Spinal cord (tissue), 10 donors: Measurements from ENCODE around the gene AMOTL1. TPM values are rescaled to one million over a fixed set of nuclear protein-coding genes. Genes with fewer than 3 reads are reported as not detected.
"Not testable (repeated sequence)": the region's sequence is repeated elsewhere in the genome, so short reads cannot be mapped to it uniquely, and the experiment has no call there.

Experiments
- DNase-seq, 6 donors: peaks; one replicate each; pipeline versions ENCODE4 v3.0.0 to v3.0.0-alpha.2; 2013 to 2015; ENCODE audit warnings: low spot score in 6 of 6, low read depth in 4 of 6
- H3K27ac ChIP-seq: one replicate; pipeline ENCODE4 v1.5.1; 2013; ENCODE audit warnings: low read depth, low read length, control low read depth
- H3K27me3 ChIP-seq: one replicate; pipeline ENCODE4 v1.6.1; 2013; ENCODE audit warnings: low read length; ENCODE audit not compliant: control insufficient read depth, insufficient read depth
- H3K36me3 ChIP-seq: one replicate; pipeline ENCODE4 v1.6.1; 2013; ENCODE audit warnings: low read length; ENCODE audit not compliant: control insufficient read depth, insufficient read depth
- H3K4me1 ChIP-seq: one replicate; pipeline ENCODE4 v1.6.1; 2013; ENCODE audit warnings: low read length; ENCODE audit not compliant: control insufficient read depth, insufficient read depth
- H3K4me3 ChIP-seq: one replicate; pipeline ENCODE4 v1.5.1; 2013; ENCODE audit warnings: low read depth, low read length, control low read depth
- H3K9me3 ChIP-seq: one replicate; pipeline ENCODE4 v1.6.1; 2013; ENCODE audit warnings: low read length; ENCODE audit not compliant: control insufficient read depth, insufficient read depth
- WGBS: methylation state at CpG from one replicate; pipeline ENCODE4 v1.1.5; 2013; ENCODE audit warnings: missing lambda C conversion rate; ENCODE audit not compliant: insufficient coverage; 5-methylcytosine and 5-hydroxymethylcytosine counted together
- polyA plus RNA-seq, 2 donors: library from polyadenylated mRNA; unstranded; fragments of 120-200 nt; gene quantifications; one replicate each; pipeline ENCODE4 v1.2.1, GENCODE V29; 2013; ENCODE audit not compliant: insufficient read length in 2 of 2
- total RNA-seq, 2 donors: library from RNA; depleted of rRNA in 1 of 2; stranded (reverse); fragments of 120-200 nt in 1 of 2; fragments of >200 nt in 1 of 2; gene quantifications; one replicate each; pipeline versions ENCODE4 v1.2.3 to v1.2.4, GENCODE V29; 2013 to 2014
- donor health status: healthy.

Gene AMOTL1
- total and polyA plus RNA-seq, 4 donors = 20.2 to 60.6 (median 34.5) TPM

DNA sequence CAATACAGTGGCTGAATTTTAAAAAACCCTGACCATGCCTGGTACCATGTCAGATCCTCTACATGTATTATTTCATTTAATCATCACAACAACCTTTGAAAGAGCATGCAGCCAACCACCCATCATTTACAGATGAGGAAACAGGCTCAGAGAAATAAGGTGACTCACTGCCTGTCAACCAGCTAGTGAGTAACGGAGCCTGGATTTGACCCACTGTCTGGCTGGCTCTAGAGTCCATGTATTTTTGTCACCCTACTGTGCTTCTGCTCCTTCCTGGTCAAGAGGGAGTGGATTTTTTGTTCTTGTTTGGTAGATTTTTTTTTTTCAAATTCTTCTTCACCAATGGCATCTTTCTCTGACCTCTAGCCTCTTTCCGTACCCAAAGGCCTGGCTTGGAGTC is 127.8 kb downstream of the AMOTL1 start:
- WGBS = 100% methylated on average over 1 of the region's 2 CpGs
- H3K27ac ChIP-seq = no peak overlapping the region
- H3K9me3 ChIP-seq = peaks cover 6% of the 10 kb centered on the region

DNA sequence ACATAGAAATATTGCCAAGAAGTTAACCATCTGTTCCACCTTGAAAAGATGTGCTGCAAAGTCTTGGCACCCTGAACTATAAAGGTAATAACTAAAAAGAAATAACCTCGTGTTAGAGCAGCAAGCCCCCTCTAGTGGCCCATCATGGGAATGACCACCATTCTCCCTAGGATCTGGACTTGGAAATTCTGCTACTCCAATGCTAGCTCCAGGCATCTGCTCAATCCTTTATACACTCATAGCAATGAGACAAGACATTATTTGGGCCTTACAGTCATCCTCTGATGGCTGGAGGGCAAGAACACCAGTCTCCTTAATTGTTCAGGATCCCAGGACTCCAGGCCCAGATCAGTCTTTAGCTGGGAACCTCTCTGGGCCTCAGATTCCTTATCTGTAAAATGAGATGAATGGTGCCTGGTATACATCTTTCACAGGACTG is 129.2 kb downstream of the AMOTL1 start:
- whole genome bisulfite sequencing = 0% methylated on average over 1 of the region's 1 CpG
- DNase-seq = peak; percentile 21 to 84 (median 44)
- Histone ChIP-seq H3K27me3 (no peaks in the 10 kb centered on the region), H3K9me3 (peaks cover 6% of the 10 kb centered on the region), H3K4me3 (no peak overlapping the region), H3K4me1 (no peaks in the 10 kb centered on the region), H3K27ac (no peak overlapping the region), H3K36me3 (no peaks in the 10 kb centered on the region)

More for the DNA sequence above, 127.8 kb downstream of the AMOTL1 start:
- Histone ChIP-seq H3K36me3 (no peaks in the 10 kb centered on the region), H3K4me3 (no peak overlapping the region), H3K27me3 (no peaks in the 10 kb centered on the region), H3K4me1 (no peaks in the 10 kb centered on the region)
- no peak for DNase-seq

GRCh38 chr11:94907226-94907625 is 139.1 kb downstream of the AMOTL1 start:
- no peak overlapping the region for H3K4me3 ChIP-seq
- no peak overlapping the region for H3K27ac ChIP-seq
- no CpG with 5 or more reads among the region's 2 CpGs for WGBS
- no peak for DNase-seq
- H3K36me3 ChIP-seq = no peaks in the 10 kb centered on the region
- no peaks in the 10 kb centered on the region for H3K4me1 ChIP-seq
- H3K9me3 ChIP-seq = peaks cover 4% of the 10 kb centered on the region
- H3K27me3 ChIP-seq = no peaks in the 10 kb centered on the region

DNA sequence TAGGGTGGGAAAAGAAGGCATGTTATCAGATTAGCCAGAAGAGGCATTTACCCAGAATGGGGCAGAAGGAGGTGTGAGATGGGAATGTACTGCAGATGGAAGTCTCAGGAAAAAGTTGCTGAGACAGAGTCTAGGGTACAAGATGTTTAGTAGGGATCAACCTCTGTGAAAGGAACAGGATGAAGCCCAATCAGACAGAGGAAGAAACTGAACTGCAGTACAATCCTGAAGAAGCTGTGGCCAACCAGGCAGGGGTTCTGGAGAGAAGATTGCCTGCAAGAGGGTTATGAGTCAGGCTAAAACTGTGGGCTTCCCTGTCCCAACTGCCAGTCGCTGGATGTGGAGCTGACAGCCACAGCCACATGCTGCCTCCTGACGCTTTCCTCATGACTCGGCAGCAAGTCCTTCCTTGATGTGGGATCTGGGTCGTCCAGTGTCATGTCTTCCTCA is 141.2 kb downstream of the AMOTL1 start:
- WGBS = 84% methylated on average over 4 of the region's 4 CpGs
- no peaks in the 10 kb centered on the region for H3K4me1 ChIP-seq
- no peak overlapping the region for H3K27ac ChIP-seq
- H3K4me3 ChIP-seq = no peak overlapping the region
- no peak for DNase-seq
- no peaks in the 10 kb centered on the region for H3K9me3 ChIP-seq
- H3K36me3 ChIP-seq = no peaks in the 10 kb centered on the region
- H3K27me3 ChIP-seq = no peaks in the 10 kb centered on the region

DNA sequence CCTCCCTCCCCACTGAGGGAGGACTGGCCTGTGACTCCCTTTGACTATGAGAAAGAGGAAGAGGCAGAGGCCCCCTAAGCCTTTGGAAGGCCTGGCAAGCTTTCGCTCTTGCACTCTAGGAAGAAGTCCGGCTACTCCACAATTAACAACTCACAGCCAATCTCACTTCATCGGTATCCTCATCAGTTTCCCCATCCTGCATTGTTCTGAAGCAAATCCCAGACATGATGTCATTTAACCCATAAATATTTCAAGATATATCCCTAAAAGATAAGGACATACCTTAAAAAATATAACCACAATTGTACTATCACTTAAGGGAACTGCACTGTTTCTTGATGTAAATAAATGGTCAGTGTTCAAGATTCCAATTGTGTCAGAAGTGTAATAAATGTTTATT is 142.1 kb downstream of the AMOTL1 start:
- Histone ChIP-seq H3K4me1 (no peaks in the 10 kb centered on the region), H3K27me3 (no peaks in the 10 kb centered on the region), H3K9me3 (no peaks in the 10 kb centered on the region), H3K36me3 (no peaks in the 10 kb centered on the region), H3K27ac (no peak overlapping the region), H3K4me3 (no peak overlapping the region)
- DNase-seq = no peak
- 100% methylated on average over 2 of the region's 3 CpGs for WGBS

- Histone ChIP-seq H3K9me3 (no peaks in the 10 kb centered on the region), H3K36me3 (no peaks in the 10 kb centered on the region), H3K27me3 (no peaks in the 10 kb centered on the region), H3K4me1 (no peaks in the 10 kb centered on the region), H3K27ac (no peak overlapping the region), H3K4me3 (no peak overlapping the region)
- peak in 1 of 6 donors; percentile 82 for DNase-seq
- no CpG with 5 or more reads among the region's 1 CpG for WGBS
These were observed 142.6 kb downstream of the AMOTL1 start for GRCh38 chr11:94910779-94911178.

DNA sequence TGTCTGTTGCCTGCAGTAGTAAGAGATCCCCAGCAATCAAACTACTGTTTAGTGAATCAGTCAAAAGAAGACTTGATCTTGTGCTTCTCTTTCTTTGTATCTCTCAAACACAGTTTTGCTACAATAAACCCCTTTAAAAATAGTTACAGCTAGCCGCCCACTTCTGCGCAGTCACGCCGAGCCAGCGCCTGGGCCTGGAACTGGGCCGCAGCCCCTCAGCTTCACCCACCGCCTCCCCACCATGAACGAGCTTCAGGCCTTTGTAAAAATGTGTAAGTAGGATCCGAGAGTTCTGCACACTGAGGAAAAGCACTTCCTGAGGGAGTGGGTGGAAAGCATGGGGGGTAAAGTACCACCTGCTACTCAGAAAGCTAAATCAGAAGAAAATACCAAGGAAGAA is 144.7 kb downstream of the AMOTL1 start:
- H3K27me3 ChIP-seq = no peaks in the 10 kb centered on the region
- H3K27ac ChIP-seq = no peak overlapping the region
- H3K9me3 ChIP-seq = no peaks in the 10 kb centered on the region
- DNase-seq = no peak
- no peaks in the 10 kb centered on the region for H3K4me1 ChIP-seq
- no CpG with 5 or more reads among the region's 9 CpGs for WGBS
- no peak overlapping the region for H3K4me3 ChIP-seq
- no peaks in the 10 kb centered on the region for H3K36me3 ChIP-seq

DNA sequence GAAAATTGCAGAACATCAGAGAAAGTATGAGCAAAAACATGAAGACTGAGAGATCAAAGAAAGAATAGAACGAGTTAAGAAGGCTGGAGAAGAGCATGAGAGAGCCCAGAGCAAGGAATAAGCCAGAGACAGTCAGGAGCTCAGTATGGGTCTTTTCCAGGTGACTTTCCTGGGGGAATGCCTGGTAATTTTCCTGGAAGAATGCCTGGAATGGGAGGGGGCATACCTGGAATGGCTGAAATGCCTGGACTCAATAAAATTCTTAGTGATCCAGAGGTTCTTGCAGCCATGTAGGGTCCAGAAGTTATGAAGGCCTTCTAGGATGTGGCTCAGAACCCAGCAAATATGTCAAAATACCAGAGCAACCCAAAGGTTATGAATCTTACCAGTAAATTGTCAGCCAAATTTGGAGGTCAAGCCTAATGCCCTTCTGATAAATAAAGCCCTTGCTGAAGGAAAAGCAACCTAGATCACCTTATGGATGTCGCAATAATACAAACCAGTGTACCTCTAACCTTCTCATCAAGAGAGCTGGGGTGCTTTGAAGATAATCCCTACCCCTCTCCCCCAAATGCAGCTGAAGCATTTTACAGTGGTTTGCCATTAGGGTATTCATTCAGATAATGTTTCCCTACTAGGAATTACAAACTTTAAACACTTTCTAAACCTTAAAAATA is 145.7 kb downstream of the AMOTL1 start:
- WGBS = 75% methylated on average over 1 of the region's 2 CpGs
- H3K4me1 ChIP-seq, H3K9me3 ChIP-seq, DNase-seq, H3K36me3 ChIP-seq, H3K4me3 ChIP-seq, H3K27ac ChIP-seq, H3K27me3 ChIP-seq: not testable (repeated sequence)

GRCh38 chr11:94920311-94920710 is 152.2 kb downstream of the AMOTL1 start:
- Histone ChIP-seq H3K27me3 (no peaks in the 10 kb centered on the region), H3K27ac (no peak overlapping the region)
- DNase-seq = no peak

GRCh38 chr11:94922321-94923003 is 154.3 kb downstream of the AMOTL1 start:
- H3K27me3 ChIP-seq = no peaks in the 10 kb centered on the region
- WGBS = 53% methylated on average over 2 of the region's 5 CpGs
- H3K4me3 ChIP-seq = no peak overlapping the region
- no peak overlapping the region for H3K27ac ChIP-seq
- peak in 2 of 6 donors; percentile 14 to 80 for DNase-seq
- H3K36me3 ChIP-seq = no peaks in the 10 kb centered on the region
- H3K4me1 ChIP-seq = peaks cover 27% of the 10 kb centered on the region
- H3K9me3 ChIP-seq = no peaks in the 10 kb centered on the region

More at GRCh38 chr11:94920311-94920710, 152.2 kb downstream of the AMOTL1 start:
- H3K4me1 ChIP-seq = peaks cover 16% of the 10 kb centered on the region
- no peak overlapping the region for H3K4me3 ChIP-seq
- H3K9me3 ChIP-seq = no peaks in the 10 kb centered on the region
- no peaks in the 10 kb centered on the region for H3K36me3 ChIP-seq
